ENCODE measurements around the gene TRRAP.
"Not testable (repeated sequence)": the region's sequence is repeated elsewhere in the genome, so short reads cannot be mapped to it uniquely, and the experiment has no call there.

Gene TRRAP

DNA sequence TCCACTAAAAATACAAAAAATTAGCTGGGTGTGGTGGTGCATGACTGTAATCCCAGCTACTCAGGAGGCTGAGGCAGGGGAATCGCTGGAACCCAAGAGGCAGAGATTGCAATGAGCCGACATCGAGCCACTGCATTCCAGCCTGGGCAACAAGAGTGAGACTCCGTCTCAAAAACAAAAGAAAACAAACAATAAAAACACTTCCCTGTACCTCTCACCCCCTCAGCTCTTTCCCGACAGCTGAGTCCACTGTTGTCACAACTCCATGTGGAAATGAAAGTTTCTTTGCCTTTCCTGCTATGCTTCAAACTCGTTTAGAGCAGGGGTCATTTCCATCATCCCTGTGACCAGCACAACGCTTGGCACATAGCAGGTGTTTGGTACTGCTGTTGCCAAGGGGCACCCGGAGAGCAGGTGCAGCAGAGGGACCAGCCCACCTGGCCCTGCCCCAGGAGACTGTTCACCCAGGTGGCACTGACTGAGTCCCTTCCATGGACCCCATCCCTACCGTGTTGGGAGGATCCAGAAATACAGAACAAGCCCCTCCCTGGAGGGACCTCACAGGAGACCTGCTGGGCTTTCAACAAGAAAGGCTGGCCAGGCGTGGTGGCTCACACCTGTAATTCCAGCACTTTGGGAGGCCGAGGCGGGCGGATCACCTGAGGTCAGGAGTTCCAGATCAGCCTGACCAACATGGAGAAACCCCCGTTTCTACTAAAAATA, 13.4 kb upstream of the TRRAP start:
- DNase-seq (ENCODE audit: low read depth in 4 of 4, low spot score in 1 of 4), result no peak

DNA sequence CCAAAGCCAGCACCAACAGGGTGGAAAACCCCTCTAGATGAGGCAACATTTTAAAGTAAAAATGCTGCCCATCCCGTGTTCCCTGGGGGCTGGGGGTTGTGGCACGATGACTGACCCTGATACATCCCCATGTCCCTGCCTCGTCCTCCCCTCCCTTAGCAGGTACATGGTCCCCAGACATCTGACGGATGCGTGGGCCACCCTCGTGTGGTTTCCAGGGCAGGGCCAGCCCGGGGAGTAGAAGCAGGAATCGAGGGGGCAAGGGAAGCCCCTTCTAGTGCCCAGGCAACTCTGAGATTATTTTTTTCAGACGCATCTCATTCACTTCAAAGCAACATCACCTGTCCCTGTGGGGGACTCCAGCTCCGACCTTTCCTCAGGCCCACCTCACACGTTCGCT, 12.0 kb upstream of the TRRAP start:
- no peak for DNase-seq (ENCODE audit: low read depth in 4 of 4, low spot score in 1 of 4)

- no peak for DNase-seq (ENCODE audit: low read depth in 4 of 4, low spot score in 1 of 4)
Observed at GRCh38 chr7:98866765-98867164, 11.6 kb upstream of the TRRAP start.

GRCh38 chr7:98868450-98868849, 9.9 kb upstream of the TRRAP start:
- no peak for DNase-seq (ENCODE audit: low read depth in 4 of 4, low spot score in 1 of 4)

DNA sequence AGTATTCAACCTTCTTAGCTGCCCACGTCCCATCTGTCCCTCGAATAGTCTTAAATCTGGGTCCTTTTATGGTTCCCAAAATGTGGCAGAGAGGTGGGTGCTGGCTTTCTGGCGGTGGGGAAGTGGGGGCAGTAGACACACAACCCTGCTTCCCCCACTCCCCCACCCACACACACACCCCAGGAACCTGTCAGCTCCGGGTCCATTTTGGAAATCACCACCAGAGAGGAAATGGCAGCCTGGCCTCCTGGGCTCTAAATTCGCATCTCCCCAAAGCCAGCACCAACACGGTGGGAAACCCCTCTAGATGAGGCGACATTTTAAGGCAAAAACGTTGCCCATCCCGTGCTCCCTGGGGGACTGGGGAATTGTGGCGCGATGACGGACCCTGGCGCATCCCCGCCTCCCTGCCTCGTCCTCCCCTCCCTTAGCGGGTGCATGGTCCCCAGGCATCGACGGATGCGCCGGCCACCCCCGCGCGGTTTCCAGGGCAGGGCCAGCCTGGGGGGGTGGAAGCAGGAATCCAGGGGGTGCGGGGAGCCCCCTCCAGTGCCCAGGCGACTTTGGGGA, 9.2 kb upstream of the TRRAP start:
- DNase-seq (ENCODE audit: low read depth in 4 of 4, low spot score in 1 of 4), result no peak

GRCh38 chr7:98869597-98870120, 8.7 kb upstream of the TRRAP start, which contains the start of gene TMEM130:
Gene TMEM130 (minus strand): TSS chr7:98870014. CDS start chr7:98869861, 153 bp downstream.
- DNase-seq (ENCODE audit: low read depth in 4 of 4, low spot score in 1 of 4), result no peak

DNA sequence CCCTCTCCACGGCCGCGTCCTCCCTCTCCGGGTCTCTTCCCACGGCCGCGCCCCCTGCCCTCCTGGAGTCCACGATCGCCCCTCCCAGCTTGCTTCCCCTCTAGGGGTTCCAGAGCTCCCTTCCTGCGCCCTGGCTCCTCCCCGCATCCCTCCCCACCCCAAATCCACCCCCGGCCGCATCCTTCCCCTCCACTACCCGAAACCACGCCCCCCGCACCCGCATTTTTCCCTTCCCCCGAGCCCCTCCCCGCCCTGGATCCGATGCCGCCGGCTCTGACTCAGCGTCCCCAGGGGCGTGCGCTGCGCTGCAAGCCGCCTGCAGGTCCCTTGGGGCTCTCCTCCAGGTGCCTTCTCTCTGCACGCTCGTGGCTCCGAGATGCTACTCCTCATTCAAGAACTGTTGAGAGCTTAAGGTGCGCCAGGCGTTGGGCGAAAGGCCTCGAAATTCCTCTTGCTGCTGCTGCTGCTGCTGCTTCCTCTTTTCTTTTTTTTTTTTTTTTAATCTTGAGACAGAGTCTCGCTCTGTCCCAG, 8.1 kb upstream of the TRRAP start:
- peak in 3 of 4 experiments; percentile 49 to 75 (median 67) for DNase-seq (ENCODE audit: low read depth in 4 of 4, low spot score in 1 of 4)

DNA sequence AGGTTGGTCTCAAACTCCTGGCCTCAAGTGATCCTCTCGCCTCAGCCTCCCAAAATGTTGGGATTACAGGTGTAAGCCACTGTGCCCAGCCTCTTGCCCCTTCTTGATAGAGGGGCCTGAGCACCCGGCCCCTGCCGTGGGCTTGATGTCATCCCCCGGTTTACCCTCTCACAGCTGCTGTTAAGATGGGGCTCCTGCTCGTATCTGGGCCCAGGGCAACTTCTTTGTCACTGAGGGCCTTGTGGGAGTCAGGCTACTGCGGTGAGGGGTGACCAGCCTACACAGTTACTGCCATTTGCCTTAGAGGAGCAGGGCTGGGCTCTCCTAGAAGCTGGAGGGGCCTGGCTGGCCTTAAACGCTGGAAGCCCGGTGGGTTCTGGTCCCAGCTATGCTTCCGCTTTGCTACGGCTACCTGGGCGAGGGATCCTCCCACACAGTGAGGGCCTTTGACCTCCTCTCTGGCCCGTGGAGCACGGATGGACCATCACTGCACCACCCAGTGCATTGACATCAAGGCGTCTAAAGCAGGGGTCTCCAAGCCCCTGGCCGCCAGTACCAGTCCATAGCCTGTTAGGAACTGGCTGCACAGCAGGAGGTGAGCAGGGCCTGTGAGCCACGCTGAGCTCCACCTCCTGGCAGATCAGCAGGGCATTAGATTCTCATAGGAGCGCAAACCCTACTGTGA, 7.4 kb upstream of the TRRAP start:
- DNase-seq (ENCODE audit: low read depth in 4 of 4, low spot score in 1 of 4), result no peak

DNA sequence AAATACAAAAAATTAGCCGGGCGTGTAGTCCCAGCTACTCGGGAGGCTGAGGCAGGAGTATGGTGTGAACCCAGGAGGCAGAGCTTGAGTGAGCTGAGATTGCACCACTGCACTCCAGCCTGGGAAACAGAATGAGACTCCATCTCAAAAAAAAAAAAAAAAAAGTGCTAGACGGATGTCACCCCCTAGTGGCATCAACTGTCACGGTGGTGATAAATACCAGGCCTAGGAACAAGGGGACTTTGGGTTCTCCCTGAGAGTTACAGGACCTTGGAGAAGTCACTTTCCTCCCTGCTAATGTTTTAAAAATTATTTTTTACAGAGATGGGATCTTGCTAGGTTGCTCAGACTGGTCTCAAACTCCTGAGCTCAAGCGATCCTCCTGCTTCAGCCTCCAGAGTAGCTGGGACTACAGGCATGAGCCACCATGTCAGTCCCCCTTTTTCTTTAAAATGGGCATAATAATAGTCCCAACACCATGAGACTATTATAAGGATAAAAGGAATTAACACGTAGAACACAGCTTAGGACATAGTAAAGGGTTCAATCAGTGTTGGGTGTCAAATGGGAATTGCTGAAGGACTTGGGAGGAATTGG, 5.9 kb upstream of the TRRAP start:
- DNase-seq (ENCODE audit: low read depth in 4 of 4, low spot score in 1 of 4), result no peak

DNA sequence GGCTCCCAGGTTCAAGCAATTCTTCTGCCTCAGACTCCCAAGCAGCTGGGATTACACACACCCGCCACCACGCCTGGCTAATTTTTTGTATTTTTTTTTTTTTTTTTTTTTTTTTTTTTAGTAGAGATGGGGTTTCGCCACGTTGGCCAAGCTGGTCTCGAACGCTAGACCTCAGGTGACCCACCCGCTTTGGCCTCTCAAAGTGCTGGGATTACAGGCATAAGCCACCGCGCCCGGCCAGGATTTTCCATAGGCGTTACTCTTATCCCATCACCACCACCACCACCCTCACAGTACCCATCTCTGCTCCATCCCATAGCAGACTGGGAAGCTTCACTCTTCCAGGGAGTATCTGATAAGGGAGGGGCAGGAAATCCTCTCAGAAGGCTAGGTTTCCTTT, 4.7 kb upstream of the TRRAP start:
- not testable (repeated sequence) for DNase-seq (ENCODE audit: low read depth in 4 of 4, low spot score in 1 of 4)

DNA sequence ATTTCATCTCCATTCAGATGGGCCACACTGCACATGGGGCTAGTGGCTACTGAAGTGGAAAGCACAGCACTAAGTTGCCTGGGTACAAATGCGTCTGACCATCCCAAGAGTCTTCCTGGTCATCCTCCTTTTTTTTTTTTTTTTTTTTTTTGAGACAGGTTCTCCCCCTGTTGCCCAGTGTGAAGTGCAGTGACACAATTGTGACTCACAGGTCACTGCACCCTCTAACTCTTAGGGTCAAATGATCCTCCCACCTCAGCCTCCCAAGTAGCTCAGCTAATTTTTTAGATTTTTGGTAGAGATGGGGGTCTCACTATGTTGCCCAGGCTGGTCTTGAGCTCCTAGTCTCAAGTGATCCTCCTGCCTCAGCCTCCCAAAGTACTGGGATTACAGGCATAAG, 3.4 kb upstream of the TRRAP start:
- DNase-seq (ENCODE audit: low read depth in 4 of 4, low spot score in 1 of 4), result no peak

DNA sequence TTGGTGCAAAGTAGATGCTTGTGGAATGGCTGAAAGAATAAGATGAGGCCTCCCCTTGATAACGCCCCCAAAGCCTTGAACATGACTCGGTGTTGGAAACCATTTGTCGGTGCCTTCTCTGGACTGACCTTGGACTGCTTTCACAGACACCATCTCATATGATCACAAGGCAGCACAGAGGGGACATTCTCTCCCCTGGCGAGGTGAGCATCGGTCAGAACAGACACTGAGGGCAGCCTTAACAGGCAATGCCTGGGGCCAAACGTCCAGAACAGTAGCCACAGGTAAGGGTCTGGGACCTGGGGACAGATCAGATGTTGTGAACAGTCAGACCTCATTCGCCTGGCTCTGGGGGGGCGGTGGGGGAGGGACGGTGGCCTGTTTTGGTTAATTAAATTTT, 2.8 kb upstream of the TRRAP start:
- no peak for DNase-seq (ENCODE audit: low read depth in 4 of 4, low spot score in 1 of 4)

- DNase-seq (ENCODE audit: low read depth in 4 of 4, low spot score in 1 of 4), result no peak
Observed at GRCh38 chr7:98877146-98877545, 1.2 kb upstream of the TRRAP start.

DNA sequence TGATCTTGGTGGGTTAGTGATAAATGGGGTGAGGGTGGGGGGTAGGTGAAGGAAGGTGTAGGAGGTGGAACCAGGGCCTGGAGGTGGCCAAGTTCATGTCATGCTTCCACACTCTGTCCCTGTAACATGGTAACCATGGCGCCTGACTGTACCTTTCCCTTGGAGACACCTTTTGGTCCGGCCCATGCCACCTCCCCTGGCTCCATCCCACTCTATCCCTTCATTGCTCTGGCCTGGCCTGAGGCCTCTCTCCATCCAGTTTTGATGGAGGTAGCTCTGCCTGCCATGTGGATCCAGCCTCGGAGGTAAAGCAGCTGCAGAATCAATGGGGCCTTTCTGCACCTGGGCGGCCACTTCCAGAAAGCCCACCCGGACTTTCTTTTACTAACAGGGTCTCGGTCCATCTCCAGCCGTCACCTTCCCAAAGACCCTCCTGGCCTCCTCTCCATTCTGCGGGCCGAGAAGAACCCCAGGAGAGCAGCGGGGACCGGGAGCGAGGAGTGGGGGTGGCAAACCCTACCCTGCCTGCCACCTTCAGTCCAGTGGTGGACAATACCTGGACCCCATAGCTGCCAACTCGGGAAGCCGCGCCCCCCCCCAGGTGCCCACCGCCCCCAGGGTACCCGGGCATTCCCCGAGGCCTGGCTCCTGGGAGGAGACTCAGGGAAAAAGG, 504 bp upstream of the TRRAP start:
- DNase-seq (ENCODE audit: low read depth in 4 of 4, low spot score in 1 of 4), result no peak

DNA sequence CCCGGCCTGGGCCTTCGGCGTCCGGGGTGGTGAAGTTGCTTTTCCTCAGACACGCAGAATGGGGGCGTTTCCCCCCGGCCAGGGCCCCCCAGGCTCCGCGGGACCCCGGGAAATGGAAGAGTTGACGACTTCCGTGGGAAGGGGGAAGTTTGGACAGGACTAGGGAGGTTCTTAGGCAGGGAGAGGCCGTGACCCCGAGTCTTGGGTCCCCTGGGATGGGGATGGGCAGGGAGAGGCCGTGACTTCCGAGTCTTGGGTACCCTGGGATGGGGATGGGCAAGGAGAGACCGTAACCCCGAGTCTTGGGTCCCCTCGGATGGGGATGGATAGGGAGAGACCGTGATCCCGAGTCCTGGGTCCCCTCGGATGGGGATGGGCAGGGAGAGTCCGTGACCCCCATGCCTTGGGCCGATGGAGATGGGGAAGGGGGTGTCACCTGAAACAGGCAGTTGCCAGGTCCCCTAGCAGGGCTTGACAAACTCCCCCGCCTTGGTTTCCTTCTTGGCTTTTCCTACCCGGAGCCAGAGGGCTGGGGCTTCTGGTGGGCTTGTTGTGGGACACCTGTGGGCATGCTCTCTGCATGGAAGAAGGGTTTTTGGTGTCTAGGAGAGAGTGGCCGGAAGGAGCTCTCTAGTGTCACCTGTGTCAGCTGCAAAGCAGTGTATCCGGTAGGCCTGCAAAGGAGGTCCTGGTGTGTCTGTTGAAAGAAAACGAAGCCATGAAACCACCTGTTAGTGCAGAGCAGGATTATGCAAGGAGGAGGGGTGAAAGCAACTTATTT, 1.1 kb downstream of the TRRAP start:
- DNase-seq (ENCODE audit: low read depth in 4 of 4, low spot score in 1 of 4), result peak in 3 of 4 experiments; percentile 27 to 36 (median 32)

GRCh38 chr7:98879979-98880315, 1.6 kb downstream of the TRRAP start:
- no peak for DNase-seq (ENCODE audit: low read depth in 4 of 4, low spot score in 1 of 4)

DNA sequence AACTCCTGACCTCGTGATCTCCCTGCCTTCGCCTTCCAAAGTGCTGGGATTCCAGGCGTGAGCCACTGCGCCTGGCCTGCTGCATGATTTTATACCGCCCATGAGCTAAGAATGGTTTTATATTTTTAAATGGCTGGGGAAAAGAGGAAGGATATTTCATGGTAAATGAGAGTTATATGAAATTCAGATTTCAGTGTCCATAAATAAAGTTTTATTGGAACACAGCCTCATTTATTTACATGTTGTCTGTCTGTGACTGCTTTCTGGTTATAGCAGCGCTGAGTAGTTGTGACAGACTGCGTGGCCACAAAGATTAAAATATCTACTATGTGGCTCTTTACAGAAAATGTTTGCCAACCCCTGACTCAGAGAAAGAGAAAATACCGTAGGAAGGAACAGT, 2.2 kb downstream of the TRRAP start:
- DNase-seq (ENCODE audit: low read depth in 4 of 4, low spot score in 1 of 4), result no peak

GRCh38 chr7:98881561-98882315, 3.4 kb downstream of the TRRAP start:
- DNase-seq (ENCODE audit: low read depth in 4 of 4, low spot score in 1 of 4), result no peak

- DNase-seq (ENCODE audit: low read depth in 4 of 4, low spot score in 1 of 4), result no peak
Observed at GRCh38 chr7:98884416-98884815, 6.1 kb downstream of the TRRAP start.

GRCh38 chr7:98887038-98887437, 8.7 kb downstream of the TRRAP start:
- no peak for DNase-seq (ENCODE audit: low read depth in 4 of 4, low spot score in 1 of 4)

Data from stimulated activated CD4-positive, alpha-beta T cell treated with anti-CD3 and anti-CD28 coated beads, Interleukin-1b, Interleukin-23, amount 100 ng/mL, for 24 hours (primary cell).